GDM1 (cell line): ENCODE measurements around the gene EIF5B.
"Not testable (repeated sequence)": the region's sequence is repeated elsewhere in the genome, so short reads cannot be mapped to it uniquely, and the experiment has no call there.

ENCODE experiments used
- DNase-seq: peaks from one replicate; lab custom pipeline; 2025; lab: John Stamatoyannopoulos, UW

EIF5B gene

GRCh38 chr2:99365661-99366060, 28.5 kb downstream of the EIF5B start:
- DNase-seq: no peak

GRCh38 chr2:99368854-99369253, 31.7 kb downstream of the EIF5B start:
- DNase-seq: not testable (repeated sequence)

DNA sequence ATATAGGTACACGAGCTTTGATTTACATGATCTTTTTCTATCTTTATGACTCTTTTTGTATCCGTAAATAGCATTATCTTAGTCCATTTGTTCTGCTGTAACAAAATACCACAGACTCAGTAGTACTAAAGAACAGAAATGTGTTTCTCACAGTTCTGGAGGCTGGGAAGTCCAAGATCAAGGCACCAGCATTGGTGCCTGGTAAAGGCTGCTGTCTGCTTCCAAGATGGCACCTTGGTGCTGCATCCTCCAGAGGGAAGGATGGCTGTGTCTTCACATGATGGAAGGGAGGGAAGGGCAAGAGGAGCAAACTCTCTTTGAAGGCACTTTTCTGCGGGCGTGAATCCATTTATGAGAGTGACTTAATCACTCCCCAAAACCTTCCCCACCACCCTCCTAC, 36.0 kb downstream of the EIF5B start:
- DNase-seq: no peak

GRCh38 chr2:99374747-99375146, 37.6 kb downstream of the EIF5B start:
- no peak for DNase-seq

GRCh38 chr2:99376254-99376864, 39.2 kb downstream of the EIF5B start:
- no peak for DNase-seq

- DNase-seq: no peak
Measured at GRCh38 chr2:99377879-99378278, 40.7 kb downstream of the EIF5B start.

GRCh38 chr2:99380376-99381010, 43.3 kb downstream of the EIF5B start:
- no peak for DNase-seq

GRCh38 chr2:99382143-99382542, 45.0 kb downstream of the EIF5B start:
- DNase-seq: no peak

DNA sequence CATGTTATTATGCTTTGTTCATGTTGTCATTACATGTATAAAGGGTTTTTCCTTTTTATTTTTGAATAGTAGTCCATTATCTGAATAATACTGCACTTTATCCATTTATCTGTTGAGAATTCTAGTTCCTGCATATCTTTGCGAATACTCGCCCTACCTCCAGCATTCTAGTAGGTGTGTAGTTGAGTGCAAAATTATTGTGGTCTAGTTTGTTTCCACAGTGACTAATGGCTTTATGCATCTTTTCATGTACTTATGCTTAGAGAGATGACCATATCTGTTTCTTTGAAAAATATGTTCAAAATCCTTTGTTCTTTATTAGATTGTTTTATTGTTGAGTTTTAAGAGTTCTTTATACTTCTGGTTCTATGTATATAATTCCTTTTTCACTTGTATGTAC, 48.8 kb downstream of the EIF5B start:
- no peak for DNase-seq

DNA sequence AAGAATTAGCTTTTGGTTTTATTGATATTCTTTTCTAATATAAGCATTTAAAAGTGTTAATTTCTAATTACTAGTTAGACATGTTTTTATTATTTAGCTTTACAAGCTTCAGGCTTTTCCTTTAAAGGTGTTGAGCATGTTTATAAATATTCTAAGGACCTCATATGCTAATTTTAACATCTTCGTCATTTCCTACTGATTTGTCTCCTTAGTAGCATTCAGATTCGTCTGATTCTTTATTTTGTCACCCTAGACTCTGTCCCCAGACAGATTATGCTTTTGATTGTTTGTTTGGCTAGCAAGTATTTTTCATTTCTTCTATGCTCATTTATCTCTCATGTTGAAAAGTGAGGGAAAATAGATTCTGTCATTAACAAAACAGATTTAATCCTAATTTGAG, 51.7 kb downstream of the EIF5B start:
- DNase-seq: no peak

DNA sequence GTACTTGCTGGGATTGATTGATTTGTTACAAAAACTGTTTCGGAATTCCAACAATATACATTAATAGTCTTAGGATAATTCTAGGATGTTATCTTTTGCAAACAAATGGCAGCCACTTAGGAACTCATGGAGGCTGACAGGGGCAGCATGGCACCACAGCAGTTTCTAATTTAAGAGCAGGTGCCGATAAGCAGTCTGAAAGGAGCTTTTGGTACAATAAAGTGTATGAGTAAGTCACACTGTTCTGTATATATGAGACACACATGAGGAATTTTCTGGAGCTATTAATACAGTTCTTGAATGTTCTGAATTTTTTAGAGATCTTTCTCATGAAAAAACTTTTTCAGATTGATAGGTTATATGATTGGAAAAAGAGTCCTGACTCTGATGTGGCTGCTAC, 52.2 kb downstream of the EIF5B start:
- no peak for DNase-seq

DNA sequence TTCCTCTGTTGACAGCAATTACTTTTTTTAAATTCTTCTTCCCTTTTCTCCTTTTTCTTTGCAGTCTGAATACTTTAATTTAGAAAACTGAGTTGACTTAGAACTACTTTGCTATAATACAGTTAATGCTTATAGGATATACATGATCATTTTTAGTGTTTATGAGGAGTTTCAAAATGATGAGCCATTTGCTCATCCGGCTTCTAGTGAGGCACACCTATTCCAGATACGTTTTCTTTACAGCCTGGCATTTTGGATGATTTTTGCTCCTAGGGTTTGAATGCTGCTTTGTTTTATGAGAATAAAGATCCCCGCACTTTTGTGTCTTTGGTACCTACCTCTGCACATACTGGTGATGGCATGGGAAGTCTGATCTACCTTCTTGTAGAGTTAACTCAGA, 52.8 kb downstream of the EIF5B start:
- no peak for DNase-seq

- no peak for DNase-seq
Measured at GRCh38 chr2:99395589-99396130, 58.5 kb downstream of the EIF5B start.

- no peak for DNase-seq
Measured at GRCh38 chr2:99397266-99397920, 60.2 kb downstream of the EIF5B start.

- DNase-seq: no peak
Measured at GRCh38 chr2:99398303-99398702, 61.1 kb downstream of the EIF5B start.

DNA sequence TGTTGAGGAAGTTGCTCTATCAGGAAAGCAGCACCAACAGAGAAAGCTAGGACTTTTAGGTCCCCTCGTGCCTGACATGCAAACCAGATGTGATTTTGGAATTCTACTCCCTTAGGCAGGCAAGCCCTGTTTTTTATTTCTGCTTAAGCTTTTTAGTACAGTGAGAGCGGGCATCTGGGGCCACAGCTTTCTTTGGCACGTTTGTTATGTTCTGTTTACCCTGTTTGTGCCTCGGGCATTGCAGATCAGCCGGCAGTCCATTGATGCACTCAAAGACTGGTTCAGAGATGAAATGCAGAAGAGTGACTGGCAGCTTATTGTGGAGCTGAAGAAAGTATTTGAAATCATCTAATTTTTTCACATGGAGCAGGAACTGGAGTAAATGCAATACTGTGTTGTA, 61.9 kb downstream of the EIF5B start:
- DNase-seq: no peak

- no peak for DNase-seq
Measured at GRCh38 chr2:99399795-99400194, 62.6 kb downstream of the EIF5B start.

- DNase-seq: no peak
Measured at GRCh38 chr2:99401841-99402240, 64.7 kb downstream of the EIF5B start.

DNA sequence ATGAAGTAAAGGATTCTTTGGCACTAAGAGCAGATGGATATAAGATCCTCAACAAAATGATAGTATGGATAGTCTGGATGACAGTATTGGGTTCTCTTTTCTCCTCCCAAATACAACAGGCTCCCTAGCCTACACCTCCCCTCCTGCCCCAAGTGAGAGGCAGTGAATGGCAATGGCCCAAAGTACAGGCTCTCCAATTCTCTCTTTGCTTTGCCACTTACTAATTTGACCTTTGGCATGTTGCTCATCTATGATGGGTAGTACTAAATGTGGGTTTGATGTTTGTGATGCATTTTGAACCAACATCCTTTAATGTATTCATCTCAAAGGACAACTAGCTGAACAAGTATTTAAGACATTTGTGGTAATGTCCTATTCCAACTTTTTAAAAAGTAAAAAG, 65.9 kb downstream of the EIF5B start:
- no peak for DNase-seq

DNA sequence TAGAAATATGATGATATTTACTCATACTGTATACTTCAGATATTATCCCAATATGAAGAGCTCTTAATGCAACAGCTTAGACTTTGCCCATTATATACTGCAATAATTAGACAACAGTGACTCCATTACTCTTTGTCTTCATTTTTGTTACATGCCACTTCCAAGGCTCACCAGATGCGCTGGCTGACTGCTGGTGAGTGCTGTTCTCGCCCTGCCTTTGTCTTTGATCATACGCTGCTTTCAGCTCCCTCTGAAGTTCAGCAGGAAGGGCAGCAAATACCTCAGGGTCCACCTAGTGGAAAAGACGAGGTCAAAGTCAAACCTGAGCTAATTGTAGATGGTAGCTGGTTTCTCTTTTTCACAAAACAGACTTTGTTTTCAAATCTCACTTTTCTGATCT, 66.3 kb downstream of the EIF5B start:
- DNase-seq: no peak

GRCh38 chr2:99404039-99404796, 67.0 kb downstream of the EIF5B start:
- DNase-seq: peak; percentile 15

DNA sequence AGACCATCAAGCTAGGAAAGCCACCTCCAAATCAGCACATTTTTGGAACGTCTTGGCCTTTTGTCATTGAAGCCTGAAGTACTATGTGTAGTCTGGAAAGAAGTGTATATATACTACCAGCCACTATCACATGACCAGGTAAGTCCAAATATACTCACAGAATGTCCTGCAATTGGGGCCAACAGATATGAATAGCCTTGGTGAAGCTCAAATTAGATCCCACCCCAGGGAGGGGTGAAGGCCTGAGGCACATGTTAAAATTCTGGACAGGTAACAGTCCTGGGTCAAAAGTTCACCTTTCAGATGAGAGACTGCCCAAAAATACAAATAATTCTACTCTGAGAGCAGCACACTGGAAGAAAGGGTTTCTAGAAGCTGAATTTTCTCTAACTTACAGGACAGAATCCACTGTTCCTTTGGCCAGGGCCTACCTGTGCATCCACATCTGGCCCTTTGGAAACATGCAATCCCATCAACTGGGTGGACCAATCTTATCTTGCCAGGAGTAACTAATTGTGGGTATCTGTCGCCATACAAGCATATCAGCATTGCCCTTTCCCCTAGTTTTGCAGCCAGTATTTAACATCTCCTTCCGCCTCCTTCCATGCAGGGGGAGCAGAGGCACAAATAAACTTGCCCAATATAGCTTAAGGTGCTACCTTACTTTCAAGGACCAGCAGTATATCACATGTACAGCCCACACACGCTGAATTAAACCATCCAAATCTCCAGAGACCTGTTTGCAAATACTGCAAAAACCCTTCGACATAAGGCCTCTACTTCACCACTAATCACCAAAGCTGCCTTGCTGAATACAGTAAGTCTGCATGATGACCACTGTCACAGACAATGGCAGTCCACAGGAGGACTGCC, 67.8 kb downstream of the EIF5B start:
- DNase-seq: no peak
